ENCODE data around the gene CYB561D2.

CYB561D2 gene

DNA sequence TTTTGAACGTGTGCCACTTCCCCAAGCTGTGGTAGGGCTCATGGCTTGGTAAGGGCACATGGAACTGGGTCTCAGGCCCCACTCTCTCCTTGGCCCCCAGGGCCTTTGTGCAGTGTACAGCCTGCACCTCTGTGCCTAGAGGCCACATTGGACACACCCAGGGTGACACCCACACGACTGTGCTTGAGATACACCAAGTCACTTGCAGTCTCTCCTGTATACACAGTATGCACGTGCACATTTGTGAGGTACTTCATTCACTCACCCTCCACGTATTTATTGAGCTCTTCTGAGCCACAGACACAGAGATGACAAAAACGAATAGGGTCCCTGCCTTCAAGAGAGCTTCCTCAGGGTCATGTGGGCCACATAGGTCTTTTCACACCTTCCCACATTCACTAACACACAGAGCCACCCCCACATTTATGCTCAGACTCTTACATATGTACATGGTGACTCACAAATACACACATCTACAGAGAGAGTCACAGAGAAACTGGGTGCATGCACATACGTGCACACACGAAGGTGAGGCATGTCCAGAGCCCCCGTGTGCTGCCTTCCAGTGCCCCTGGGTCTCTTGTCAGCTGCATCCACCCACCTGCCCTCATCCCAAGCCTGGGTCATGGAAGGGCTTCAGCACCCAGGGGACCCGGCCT is 18.5 kb downstream of the CYB561D2 start:
- no peak for DNase-seq

DNA sequence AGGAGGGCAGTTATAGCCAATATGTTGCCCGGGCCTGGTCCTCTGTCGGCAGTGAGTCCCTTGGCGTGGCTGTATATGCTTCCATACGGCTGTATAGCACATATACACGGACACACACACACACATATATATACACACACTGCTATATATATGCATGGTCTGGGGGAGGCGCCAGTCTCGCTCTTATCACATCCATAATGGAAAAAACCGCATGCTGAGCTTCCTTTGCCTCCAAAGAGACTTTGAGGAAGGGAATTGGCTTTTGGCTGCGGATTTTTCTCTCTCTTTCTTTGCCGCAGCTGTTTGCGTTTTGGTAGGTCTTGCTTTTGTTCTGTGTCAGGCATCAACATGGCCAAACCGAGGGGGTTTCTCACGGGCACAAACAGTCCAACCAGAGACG is 19.9 kb downstream of the CYB561D2 start:
- no peak for DNase-seq

DNA sequence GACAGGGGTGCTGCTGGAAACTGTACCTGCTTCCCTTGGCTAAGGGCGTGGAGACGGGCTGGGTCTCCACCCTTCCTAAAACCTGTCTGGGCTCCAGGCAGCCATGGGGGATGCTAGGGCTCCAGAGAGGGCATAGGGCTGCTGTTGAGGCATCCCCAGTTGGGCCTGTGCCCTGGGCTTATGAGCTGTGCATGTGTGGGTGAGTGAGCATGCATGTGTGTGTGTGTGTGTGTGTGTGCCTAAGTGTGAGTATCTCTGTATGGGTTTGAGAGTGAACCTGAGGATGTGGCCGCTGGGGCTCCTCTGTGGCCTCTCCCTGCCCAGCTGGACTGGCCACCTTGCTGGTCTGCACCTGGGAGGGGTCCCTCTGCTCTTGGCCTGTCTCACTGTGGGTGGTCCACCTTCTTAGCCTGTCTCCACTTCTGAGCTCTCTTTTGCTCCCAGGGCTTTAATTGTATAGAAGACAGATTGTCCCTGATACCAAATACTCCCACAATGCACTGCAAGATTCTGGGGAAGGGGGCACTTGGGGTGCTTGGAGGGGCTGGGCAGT is 20.5 kb downstream of the CYB561D2 start:
- DNase-seq: no peak

DNA sequence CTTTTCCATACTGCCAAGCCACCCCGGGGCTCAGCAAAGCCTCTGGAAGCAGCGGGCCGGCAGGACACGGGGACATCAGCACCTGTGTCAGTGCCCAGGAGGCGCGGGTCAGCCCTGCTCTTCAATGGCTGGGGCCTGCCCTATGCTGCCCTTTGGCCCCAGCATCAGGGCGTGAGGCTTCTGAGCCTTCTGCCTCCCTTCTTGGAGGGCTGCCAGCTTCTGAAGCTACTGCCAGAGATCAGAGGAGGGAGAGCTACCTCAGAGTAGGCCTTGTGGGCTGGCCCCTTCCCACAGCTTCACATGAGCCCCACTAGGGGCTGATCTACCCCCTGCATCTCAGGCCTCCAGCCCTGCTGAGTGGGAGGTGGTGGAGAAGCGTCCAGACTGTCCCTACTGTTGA is 21.7 kb downstream of the CYB561D2 start:
- DNase-seq: no peak

DNA sequence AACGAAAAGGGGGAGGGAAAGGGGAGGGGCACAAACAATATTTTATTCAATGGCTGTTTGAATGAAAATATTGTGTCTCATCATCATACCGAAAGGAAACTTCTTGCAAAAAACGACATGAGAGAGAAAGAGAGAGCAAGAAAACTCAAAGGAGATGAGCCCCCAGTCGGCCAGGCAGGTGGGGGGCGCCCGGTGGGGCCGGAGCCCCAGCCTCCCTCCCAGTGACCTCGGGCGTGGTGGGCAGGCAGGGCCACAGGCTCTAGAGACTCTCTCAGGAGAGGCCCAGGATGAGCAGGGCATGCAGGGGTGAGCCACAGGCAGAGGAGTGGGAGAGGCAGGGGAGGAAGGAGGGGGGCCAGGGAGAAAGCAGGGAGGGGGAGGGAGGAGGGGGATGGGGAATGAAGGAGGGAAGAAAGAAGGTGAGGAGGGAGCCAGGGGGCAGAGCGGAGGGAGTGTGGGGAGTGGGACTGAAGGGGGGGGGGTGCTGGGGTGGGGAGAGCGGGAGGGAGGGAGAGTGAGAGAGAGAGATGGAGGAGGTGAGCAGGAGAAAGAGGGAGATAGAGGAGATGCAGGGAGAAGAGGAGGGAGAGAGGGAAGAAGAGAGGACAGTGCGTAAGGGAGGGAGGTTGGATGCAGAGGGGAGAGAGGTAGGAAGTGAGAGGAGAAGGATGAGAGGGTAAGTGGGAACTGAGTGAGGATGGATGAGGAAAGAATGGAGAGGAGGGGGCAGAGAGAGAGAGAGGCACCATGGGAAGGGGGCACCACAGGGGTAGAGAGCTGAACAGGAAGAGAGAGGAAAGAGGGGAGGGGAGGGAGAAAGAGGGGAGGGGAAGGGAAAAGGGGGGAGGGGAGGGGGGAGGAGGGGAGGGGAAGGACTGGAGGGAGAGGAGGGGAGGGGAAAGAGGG is 22.7 kb downstream of the CYB561D2 start:
- DNase-seq: no peak

DNA sequence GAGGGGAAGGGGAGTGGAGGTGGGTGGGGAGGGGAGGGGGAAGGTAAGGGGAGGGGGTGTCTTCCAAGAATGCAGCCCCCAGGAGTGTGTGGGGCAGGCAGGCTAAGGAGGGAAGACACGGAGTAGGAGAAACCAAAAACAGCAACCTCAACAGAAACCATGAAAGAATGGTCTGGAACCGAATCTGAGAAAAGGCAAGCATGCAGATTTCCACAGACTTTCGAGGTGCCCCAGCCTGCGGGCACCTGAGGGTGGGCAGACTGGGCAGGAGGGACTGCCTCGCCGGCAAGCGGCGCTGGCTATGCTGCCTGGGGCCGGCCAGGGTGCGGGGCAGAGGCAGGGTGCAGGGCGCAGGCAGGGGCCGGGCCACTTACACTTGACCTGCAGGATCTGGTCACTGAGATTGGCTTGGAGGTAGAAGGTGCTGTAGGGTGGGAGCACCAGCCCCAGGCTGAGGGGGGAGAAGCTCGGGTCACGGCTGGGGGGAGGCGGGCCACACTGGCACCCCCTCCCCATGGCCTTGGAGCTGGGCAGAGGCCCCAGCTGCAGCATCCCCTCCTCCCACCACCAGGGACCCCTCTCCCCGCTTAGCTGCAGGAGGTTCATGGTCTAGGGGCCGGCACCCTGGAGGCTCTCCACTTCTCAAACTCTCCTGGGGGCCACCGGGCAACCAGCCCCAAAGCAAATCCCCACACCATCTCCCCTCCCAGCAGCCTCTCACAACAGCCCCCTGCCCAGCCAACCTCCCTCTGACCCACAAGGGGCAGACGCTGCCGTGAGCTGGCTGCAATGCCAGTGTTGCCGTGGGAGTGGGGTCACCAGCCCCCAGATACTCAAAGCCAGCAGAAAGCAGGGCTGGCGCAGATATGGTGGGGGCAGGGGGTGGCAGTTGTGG is 23.9 kb downstream of the CYB561D2 start:
- DNase-seq: no peak

DNA sequence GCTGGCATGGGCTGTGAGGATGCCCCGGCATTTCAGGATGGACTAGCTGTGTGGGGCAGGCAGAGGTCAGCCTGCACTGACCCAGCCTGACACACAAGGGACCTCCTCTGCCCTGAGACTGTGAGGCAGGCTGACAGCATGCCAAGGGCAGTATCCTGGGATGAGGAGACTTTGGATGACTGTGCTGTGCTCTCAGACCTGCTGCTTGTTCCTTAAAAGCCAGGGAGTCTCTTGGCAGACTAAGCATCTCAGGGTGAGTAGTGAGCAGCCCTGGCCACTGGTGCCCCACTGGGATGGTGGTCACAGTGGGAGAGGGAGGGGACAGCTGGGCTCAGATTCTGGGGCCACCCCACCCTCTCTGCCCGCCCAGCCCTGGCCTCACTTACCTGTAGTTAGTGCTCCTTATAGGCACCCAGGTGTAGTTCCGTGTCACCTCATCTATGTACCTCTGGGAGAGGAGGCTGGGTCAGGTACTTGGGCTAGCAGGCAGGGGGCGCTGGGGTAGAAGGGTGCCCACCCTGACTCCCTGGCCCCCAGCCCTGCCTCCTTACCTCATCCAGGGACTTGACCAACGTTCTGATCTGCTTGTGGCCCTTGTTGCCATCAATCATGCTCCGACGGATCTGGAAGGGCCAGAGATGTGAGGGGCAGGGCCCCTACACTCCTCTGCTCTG is 24.7 kb downstream of the CYB561D2 start:
- no peak for DNase-seq

DNA sequence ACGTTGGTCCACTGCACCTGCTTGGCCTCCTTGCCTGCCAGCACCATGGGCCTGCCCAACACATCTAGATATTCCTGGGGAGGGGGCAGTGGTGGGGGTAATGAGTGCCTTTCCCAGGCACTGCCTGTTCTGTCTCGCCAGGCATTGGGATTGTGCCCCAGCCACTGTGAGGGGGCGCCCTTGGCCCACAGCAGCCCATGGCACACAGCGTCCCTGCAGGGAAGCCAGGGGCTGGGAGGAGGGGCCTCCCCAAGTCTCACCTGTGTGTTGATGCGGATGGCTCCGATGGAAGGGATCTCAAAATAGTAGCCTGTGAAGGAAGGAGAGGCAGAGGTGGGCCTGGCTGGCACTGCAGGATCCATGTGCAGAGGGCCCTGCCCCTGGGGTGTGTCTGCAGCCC is 27.4 kb downstream of the CYB561D2 start:
- no peak for DNase-seq

DNA sequence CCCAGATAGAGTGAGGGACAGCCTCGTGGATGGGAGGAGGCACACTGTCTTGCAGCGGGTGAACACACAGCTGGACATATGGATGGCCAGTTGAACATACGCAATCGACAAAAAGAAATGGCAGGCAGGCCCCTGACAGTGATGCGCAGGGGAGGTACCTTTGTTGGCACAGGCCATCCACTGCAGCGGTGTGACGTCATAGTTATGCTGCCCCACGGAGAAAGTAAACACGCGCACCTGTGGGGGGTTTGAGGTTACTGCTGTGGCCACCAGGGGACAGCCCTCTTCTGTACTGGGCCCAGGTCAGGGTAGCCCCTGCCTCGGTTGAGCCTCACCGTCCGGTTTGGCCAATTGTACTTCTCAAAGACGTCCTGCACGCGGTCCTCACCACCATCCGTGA is 28.1 kb downstream of the CYB561D2 start:
- no peak for DNase-seq

DNA sequence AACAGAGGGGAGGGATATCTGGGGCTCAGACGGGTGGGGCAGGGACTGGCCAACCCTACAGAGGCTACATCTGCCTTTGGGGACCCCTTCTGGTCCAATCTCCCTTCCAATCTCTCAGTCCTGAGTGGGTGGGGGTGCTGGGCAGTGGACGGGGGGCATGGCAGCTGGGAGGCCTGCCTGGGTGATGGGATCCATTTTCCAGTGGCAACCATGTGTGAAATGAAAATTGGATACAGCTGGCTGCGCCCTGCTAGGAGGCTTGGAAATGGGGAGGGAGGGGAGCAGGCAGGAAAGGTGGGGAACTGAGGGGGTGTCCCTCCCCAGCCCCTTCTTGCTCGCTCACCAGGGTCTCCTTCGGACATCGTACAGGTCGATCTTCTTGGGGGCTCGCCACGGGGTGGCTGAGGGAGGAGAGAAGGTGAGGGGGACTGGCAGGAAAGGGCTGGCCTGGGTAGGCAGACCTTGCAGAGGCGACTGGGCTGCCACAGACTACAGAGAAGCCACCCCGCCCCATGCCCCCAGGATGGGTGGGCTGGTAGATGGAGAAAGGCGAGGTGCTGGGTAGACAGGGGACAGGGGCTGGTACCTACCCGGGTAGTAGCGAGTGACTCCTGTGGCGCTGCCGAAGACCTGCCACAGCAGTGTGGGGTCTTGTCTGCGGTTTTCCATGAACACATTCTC is 29.9 kb downstream of the CYB561D2 start:
- no peak for DNase-seq

DNA sequence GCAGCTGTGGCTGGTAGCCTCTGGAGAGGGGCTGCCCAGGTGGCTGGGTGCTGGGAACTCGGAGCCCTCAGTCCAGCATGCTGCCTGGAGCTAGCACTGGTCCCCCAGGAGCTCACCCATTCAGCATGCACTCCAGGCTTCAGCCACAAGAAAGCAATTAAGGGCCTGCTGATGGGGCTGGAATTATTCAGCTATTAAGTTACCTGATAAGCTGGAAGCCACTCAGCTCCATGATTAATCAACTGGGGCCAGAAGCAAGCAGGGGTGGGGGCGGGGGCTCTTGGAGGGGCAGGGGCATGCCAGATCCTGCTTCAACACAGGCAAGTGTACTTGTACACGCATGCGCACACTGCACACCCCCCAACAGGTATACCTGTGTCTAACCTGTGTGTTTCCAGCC is 30.7 kb downstream of the CYB561D2 start:
- no peak for DNase-seq

DNA sequence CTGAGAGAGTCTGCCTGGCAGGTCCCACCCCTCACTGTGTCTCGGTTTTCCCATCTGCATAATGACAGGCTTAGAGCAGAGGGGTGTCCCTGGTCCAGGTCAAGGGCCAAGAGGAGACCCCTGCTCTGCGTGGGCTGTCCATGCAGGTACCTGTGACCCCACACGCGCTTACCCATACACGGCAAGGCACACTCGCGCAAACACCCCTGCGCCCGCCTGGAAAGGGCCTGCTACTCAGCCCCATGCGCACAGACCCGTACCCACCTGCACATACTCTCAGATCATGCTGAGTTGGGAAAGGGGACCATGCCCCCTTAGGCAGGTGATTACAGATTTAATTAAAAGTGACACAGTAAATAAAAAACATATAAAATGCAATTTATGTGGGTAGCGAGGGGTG is 32.1 kb downstream of the CYB561D2 start:
- no peak for DNase-seq

DNA sequence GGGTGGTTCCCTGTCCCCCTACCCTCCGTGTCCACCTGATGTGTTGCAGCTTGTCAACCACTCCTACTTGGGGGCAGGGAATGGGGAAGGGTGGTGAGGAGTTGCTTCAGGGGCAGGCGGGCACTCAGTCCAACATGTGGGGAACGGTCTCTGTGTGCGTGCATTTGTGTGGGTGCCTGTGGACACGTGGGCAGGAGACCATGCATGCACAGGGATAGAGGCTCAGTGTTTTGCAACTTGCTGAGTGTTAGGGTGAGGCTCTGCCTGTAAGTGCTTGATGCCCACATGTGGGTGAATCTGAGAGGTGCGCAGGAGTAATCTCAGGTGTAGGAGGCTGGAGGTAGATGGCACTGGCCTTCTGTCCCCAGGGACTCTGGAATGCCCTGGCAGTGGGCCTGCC is 33.1 kb downstream of the CYB561D2 start:
- no peak for DNase-seq

DNA sequence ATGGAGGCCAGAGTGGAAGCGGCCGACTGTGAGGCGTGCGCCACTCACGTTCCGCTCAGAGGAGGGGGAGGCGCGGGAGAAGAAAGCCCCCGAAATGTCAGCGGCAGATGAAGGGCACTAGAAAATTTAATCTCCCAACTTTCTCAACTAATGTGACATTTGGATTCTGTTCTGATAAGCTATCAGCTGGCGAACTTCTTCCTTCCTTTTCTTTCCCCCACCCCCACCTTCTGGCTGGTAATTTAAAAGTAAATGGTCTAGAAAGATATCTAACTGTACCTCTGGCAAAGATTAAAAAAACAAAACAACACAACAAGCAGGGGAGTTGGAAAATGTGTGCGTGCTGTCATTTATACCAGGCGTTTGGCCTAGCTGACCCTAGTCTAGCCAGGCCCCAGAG is 35.1 kb downstream of the CYB561D2 start:
- no peak for DNase-seq

DNA sequence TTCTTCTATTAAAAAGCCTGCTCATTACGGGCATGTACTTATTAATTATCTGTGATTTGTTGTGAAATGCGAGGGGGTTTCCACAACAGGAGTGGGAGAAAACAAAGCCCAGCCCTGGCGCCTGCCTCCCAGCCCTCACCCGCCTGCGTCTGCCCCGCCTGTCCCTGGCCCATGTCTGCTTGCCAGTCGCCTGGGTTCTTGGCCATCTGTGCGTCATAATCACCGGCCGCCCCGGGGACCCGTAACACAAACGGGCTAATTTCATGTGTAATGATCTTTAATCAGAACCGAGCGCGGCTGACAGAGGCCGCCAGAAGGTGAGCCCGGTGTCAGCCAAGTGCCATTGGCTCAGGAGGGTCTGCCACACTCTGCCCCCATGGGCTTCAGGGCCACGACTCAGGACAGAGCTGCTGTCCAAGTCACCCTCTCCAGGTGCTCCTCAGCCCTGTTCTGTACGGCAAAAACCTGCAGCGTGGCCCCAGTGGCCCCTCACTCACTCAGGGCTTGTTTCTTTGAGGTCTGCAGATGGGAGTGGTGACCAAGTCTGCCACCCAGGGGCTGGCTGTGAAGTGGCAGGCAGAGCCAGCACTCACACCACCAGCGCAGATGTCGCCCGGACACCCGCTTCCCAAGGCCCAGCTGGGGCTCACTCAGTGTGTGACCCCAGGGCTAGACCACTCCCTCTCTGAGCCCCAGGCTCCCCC is 37.5 kb downstream of the CYB561D2 start:
- no peak for DNase-seq

DNA sequence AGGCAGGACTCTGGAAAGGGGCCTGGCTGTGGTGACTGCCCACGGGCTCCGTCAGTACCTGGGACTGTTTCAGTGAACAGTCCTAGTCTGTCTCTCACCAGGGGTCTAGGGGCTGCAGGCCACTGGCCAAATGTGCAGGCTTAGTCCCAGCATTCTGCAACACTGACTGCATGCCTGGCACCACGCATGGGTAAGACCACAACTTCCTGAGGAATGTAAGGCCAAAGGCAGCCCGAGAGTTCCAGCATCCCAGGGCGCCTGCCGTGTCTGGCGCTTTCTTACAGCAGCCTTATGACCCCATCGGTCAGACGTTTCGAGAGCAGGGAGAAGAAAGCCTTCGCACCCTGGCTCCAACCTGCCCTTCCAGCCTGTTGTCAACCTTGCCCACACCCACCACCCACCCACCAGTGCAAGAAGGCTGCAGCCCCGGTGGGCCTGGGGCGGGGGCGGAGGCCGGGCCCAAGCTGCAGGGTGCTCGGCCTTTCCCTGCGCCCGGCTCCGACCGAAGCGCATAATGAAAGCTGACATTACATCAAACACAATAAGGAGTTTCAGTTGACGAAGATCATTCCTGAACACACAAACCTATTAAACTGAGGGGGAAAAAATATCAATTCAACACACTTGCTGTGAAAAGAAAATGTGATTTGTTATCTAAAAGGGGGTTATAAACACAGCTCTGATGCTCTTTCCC is 38.2 kb downstream of the CYB561D2 start:
- DNase-seq: no peak

DNA sequence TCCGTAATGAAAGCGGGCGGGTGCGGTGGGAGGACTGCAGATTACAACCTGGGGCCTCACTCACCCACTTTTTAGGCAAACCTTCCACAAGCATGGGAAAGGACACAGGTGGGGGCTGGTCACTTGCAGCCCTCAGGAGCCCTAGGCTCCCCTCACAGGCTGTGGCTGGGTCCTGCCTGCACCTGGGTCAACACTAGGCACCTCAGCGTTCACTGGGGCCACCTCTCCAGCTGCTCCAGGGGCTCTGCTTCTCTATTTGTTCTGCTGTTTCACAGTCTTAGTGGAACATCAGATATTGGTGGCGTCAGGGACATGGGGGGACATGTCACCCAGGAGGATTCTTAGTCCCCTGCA is 38.7 kb downstream of the CYB561D2 start:
- DNase-seq: no peak

DNA sequence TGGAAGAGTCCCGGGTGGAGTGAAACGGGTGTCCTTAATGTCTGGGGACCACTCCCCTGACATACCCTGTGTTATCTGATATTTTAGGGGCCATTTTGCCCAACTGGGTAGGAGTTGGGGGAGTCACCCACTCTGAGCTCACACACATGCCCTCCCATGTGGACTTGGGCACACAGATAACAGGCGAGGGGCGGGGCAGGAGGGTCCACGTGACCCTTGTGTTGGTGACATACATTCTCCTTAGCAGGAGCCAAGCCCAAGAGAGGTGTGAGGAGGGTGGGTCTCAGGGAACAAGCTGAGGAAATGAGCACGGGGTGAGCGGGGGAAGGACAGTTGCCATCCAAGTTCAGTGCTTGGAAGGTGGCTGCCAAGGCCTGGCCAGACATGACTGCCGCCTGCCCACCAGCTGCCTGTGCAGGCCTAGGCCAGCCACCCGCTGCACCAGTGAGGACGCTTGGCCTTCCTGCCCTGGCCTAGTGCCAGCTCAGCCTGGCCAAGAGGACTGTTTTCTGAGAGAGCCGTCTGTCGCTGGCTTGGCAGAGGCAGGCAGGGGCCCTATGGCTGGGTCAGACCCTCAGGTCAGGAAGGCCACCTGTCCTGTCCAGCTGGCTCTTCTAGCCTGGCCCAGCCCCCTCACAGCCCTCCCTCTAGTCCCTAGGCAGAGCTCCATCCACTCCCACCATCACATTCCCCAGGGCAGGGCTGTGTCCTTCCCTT is 40.0 kb downstream of the CYB561D2 start:
- DNase-seq: no peak

DNA sequence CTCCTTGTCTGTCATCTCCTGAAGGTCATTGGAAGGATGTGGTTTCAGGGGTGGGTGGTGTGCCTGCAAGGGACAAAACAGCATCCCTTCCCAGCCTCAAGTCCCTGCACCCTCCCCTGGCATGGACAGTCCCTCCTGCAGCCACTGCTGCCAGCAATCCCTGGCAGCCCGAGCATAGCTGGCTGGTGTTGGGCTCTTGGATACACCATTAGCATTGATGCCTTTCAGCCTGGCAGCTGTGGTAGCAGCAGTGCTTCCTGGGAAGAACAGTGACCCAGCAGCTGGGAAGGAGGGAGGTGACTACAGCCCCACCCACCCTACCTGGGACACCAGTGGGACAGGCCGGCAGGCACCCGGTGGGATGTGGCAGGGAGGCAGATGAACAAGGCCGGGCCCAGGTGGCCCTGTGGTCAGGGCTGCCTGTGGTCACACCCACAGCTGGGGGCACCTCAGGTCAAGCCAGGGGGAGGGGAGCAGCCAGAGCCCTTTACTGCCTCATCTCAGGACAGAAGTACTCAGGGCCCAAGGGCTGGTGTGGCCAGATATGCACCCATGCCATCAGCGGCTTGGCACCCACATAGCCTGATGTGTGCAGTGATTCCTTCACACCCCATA is 41.5 kb downstream of the CYB561D2 start:
- no peak for DNase-seq

DNA sequence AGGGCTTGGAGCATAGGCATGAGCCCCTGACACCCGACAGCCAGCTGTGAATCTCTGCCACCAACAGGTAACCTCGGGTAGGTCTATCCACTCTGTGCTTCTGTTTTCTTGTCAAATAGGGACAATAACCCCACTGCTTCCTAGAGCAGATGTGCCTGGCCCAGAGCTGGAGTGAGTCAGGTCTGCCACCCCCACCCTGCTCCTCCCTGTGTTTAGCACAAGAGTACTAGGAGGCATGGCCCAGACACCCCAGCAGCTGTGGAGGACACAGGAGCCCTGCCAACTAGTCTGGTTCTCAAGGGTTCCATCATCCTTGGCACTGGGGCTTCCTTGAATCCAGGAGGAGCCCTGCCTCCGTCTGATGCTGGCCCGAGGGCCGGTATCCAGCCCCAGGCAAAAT is 42.4 kb downstream of the CYB561D2 start:
- DNase-seq: no peak
